Putamen (tissue), 1 donor: ENCODE data around the gene NDOR1.
"Not testable (repeated sequence)": the region's sequence is repeated elsewhere in the genome, so short reads cannot be mapped to it uniquely, and the experiment has no call there.

Experiments
- DNase-seq: peaks from one replicate; pipeline ENCODE4 v3.0.0-alpha.2; 2016; ENCODE audit warnings: low spot score

Gene NDOR1

GRCh38 chr9:137231372-137232039 is 26.0 kb downstream of the NDOR1 start:
- DNase-seq: no peak

GRCh38 chr9:137232101-137232500 is 26.6 kb downstream of the NDOR1 start:
- no peak for DNase-seq

GRCh38 chr9:137232510-137232909 is 27.0 kb downstream of the NDOR1 start:
- no peak for DNase-seq

GRCh38 chr9:137233143-137233980 is 27.9 kb downstream of the NDOR1 start:
- no peak for DNase-seq

GRCh38 chr9:137234055-137234697 is 28.7 kb downstream of the NDOR1 start:
- DNase-seq: no peak

GRCh38 chr9:137234758-137235423 is 29.4 kb downstream of the NDOR1 start:
- DNase-seq: no peak

GRCh38 chr9:137235424-137236237 is 30.1 kb downstream of the NDOR1 start:
- DNase-seq: no peak

GRCh38 chr9:137236238-137236935 is 30.9 kb downstream of the NDOR1 start:
- peak; percentile 60 for DNase-seq

GRCh38 chr9:137236936-137237421 is 31.5 kb downstream of the NDOR1 start:
- DNase-seq: no peak

GRCh38 chr9:137237759-137238726 is 32.5 kb downstream of the NDOR1 start:
- peak; percentile 72 for DNase-seq

GRCh38 chr9:137239541-137240200 is 34.2 kb downstream of the NDOR1 start:
- not testable (repeated sequence) for DNase-seq

- DNase-seq: peak; percentile 81
Measured at GRCh38 chr9:137240318-137240840, 34.9 kb downstream of the NDOR1 start.

- peak; percentile 100 for DNase-seq
Measured at GRCh38 chr9:137240841-137241489, 35.5 kb downstream of the NDOR1 start, which contains the start of gene TUBB4B. TSS of gene TUBB4B (plus strand) at chr9:137241287. CDS start at chr9:137241361, 74 bp downstream.

- DNase-seq: no peak
Measured at GRCh38 chr9:137241490-137242268, 36.2 kb downstream of the NDOR1 start.

- DNase-seq: no peak
Measured at GRCh38 chr9:137242269-137243203, 37.0 kb downstream of the NDOR1 start.

GRCh38 chr9:137243266-137243625 is 37.7 kb downstream of the NDOR1 start:
- DNase-seq: not testable (repeated sequence)
